Central memory CD4-positive, alpha-beta T cell (primary cell): ENCODE results near the gene NR3C1.

Experiments used
- DNase-seq: peaks from one replicate; pipeline ENCODE4 v3.0.0; 2022

NR3C1 gene

GRCh38 chr5:143398053-143398355 is 5.5 kb downstream of the NR3C1 start:
- DNase-seq, result no peak

DNA sequence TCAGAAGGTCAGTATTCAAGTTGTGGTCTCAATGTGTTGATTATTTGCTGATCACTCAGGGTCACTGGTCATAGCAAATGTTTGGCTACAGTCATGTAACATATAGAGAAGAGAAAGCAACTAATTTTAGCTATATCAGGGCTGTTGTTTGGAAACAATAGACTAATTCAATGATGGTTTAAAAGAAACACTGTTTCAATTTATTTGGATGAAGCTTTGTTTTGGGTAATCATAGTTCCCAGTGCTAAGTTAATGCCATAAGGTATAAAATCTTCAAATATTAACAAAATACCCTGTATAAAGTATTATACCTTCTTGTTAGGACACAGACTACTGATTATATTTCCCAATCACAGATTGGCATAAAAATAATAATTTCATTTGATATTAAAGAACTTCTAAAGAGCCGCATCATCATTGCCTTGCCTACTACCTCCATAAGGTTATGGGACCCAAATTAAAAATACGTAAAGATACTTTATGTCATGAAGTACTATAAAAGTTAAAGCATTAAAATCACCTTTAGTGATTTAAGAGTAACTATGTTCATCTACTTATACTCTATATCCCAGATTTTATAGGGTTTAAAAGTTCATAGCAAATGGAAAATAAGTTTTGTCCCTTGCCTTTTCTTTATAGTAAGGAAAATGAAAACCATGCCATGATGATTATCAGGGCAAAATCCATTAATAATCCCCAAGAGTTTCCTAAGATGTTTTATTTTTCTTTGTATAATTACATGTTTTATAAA is 6.0 kb downstream of the NR3C1 start:
- DNase-seq, result no peak

GRCh38 chr5:143396353-143396940 is 7.0 kb downstream of the NR3C1 start:
- no peak for DNase-seq

GRCh38 chr5:143395638-143396352 is 7.7 kb downstream of the NR3C1 start:
- DNase-seq, result no peak

- no peak for DNase-seq
These were observed 10.0 kb downstream of the NR3C1 start for GRCh38 chr5:143393524-143393923.

DNA sequence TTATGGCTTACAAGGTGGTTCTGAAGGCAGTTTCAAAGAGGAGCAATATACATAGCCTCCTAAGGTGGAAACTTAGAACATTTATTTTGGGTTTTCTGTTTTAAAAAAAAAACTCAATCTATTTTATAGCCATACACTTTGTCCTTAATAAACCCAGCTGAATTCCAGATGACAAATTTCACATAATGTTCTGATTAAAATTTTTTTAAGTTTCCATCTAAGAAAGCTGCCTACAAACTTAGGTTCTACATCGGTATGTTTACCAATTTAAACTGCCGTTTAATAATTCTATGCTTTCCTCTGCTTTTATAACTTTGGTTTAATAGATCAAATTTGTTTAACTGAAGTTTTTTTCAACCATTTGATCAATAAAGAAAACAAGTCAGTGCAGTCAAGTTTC is 12.5 kb downstream of the NR3C1 start:
- DNase-seq, result no peak

- DNase-seq, result no peak
These were observed 13.2 kb downstream of the NR3C1 start for GRCh38 chr5:143390258-143390657.

- DNase-seq, result no peak
These were observed 16.8 kb downstream of the NR3C1 start for GRCh38 chr5:143386725-143387124.

- no peak for DNase-seq
These were observed 18.4 kb downstream of the NR3C1 start for GRCh38 chr5:143384865-143385657.

GRCh38 chr5:143383988-143384387 is 19.5 kb downstream of the NR3C1 start:
- DNase-seq, result no peak

DNA sequence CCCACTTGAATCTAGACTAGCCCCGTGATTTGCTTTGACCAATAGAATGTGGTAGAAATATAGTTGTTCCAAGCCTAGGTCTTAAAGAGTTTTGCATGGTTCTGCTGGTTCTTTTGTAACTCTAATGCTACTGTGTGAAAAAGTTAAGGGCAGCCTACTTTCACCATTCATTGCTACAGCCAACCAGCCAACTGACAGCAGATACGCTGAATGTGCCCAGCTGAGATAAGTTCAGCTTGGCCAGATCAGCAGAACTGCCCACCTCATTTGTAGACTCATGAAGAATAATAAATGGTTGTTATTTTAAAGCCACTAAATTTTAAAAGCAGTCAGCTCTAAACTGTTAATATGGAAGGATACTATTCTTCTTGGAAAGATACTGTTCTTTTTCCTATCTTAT is 23.9 kb downstream of the NR3C1 start:
- no peak for DNase-seq

GRCh38 chr5:143376911-143377813 is 26.3 kb downstream of the NR3C1 start:
- no peak for DNase-seq

DNA sequence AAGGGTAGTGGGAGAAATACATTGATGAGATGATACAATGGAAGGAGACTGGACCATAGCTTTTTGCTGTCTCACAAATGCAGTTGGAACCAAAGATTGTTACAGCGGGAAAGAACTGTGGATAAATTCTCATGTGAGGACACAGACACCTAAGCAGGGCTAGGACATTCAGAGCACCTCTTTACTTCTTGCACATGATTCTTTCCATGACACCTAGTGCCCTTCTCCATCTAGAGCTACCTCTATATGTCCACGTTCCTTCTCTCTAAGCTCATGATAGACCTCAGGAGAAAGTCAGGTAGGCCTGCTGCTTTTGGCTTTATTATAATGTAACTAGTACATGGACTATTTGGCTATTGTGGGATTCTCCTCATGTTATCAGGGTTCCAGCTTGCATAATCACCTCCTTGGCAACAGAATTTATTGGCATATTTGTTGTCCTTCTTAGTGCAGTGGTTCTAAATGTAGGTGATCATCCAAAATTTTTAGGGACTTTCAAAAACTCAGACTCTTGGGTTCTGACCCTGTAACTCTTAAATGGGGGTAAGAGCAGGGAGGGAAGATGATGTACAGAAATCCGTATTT is 27.2 kb downstream of the NR3C1 start:
- DNase-seq, result no peak

DNA sequence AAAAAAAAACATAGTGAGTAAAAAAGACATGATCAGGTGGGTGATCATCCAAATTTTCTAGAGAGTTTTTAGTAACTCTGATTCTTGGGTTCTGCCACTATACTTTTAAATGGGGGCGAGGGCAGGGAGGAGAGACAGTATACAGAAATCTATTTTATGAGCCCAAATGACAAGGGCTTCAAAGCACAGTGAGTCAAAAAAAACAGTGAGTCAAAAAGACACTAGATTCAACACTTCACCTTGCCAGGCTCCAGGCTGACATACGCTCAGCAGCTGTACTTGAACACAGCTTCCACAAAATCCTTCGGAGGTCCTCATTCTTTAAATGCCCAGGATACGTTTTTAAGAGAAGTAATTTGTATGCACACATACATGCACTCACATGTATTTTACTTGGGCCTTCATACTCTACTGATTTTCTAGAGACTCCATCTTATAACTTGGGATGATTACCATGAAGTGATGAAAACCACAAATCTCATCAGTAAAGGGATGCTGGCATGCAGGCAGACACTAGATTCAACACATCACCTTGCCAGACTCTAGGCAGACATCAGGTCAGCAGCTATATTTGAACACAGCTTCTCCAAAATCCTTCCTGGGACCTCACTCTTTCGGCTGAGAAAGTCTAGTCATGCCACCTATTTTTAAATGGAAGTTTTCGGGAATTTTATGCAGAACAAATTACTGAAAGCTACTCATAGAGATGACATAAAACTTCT is 28.8 kb downstream of the NR3C1 start:
- DNase-seq, result no peak

- DNase-seq, result no peak
These were observed 30.4 kb downstream of the NR3C1 start for GRCh38 chr5:143373076-143373475.

DNA sequence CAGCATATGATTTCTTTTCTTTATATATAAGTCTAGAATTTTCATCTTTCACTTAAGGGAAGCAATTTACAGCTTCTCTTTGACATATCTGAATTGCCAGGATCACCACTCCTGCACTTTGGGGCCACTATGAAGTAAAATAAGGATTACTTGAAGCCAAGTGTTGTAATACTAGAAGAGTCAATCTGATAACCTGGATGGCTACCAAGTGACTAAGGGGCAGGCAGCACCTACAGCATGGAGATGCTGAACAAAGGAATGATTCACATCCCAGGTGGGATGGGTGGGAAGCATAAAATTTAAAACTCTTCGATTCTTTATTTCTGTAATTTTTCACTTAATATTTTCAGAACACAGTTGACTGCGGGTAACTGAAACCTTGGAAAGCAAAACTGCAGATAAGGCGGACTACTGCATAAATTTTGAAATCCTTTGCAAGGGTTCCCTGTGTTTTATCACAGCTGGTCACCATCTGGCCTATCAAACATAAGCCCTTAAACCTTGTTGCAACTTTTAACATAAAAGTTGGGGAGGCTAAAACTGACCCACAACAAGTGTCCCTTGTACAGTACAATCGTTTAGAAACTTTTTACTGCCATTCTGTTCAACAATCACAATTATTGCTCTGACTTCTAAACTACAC is 31.2 kb downstream of the NR3C1 start:
- DNase-seq, result no peak

DNA sequence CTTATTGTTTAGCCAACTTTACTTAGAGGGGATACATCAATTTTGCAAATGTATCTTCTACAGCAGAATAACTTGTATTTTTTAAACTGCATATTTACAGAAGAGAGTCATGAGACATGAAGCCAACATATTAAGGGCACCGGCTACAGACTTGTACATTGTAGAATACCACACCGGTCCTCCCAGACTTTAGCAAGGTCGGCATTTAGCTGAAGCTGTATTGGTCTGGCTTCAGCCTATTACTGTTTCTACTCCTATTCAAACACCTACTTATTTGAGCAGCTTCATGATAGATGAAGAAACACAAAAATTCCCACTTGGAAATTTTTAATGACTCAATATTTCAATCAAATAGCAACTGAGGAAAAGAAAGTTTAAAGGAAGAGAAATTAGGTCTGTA is 33.0 kb downstream of the NR3C1 start:
- DNase-seq, result no peak

DNA sequence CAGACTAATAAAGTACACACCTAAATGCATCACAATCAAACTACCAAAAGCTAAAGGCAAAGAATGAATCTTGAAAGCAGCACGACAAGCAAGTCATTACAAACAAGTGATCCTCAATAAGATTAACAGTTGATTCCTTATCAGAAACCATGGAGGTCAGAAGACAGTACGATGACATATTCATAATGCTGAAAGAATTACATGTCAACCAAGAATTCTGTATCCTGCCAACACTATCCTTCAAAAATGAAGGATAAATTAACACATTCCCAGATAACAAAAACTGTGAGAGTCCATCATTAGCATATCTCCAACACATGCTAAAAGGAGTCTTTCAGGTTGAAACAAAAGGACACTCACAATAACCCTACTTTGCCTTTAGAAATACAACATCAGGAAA is 39.4 kb downstream of the NR3C1 start:
- DNase-seq, result no peak

GRCh38 chr5:143362664-143363227 is 40.7 kb downstream of the NR3C1 start:
- no peak for DNase-seq

DNA sequence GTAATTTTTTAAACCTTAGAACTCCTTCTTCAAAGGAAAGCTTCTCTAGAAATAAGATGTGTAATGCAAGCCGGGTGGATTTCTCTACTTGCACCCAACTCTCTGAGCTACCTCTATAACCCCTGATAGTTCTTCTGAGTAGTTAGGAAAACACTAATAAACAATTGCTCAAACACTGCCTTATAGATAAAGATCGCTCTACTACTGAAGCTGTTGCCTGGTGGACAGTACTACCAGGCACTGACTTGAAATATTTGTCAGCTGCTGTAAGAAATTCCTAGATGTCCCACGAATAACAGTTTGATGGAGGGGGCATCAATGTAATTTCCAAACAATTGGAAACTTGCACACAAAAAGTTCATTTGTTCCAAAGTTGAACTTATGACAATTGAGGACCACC is 42.0 kb downstream of the NR3C1 start:
- DNase-seq, result no peak
